ENCODE results near the gene KCNN4.
"Not testable (repeated sequence)": the region's sequence is repeated elsewhere in the genome, so short reads cannot be mapped to it uniquely, and the experiment has no call there.

KCNN4 gene

DNA sequence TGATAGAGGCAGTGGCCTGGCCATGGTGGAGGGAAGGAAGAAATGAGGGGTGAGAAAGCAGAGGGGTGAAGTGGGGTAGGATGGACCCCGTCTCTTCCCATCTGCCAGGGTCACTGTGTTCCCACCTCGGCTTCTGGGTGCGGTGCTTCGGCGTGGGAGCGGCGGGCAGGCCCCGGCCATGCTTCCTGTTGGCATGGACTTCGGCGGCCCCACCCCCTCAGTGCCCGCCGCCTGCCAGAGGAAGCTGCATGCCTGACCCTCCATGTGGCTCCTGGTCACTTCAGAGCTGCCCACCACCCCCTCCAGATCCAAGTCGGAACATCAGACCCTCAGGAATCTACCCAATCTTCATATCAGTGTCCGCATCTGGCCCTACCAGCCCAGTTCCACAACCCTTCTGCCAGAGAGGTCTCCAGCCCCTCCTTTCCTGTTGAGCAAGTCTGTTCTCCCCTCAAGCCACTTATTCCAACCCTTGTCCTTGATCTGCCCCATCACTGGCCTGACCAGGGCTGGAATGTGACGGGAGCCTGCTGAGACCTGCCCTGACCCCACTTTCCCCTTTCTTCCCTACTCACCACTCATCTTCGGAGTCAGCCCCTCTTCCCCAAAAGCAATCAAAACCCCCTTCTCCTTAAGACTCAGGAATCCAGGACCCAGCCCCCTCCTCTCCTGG, 1.5 kb downstream of the KCNN4 start:
- TF ChIP-seq, protein P1, sequence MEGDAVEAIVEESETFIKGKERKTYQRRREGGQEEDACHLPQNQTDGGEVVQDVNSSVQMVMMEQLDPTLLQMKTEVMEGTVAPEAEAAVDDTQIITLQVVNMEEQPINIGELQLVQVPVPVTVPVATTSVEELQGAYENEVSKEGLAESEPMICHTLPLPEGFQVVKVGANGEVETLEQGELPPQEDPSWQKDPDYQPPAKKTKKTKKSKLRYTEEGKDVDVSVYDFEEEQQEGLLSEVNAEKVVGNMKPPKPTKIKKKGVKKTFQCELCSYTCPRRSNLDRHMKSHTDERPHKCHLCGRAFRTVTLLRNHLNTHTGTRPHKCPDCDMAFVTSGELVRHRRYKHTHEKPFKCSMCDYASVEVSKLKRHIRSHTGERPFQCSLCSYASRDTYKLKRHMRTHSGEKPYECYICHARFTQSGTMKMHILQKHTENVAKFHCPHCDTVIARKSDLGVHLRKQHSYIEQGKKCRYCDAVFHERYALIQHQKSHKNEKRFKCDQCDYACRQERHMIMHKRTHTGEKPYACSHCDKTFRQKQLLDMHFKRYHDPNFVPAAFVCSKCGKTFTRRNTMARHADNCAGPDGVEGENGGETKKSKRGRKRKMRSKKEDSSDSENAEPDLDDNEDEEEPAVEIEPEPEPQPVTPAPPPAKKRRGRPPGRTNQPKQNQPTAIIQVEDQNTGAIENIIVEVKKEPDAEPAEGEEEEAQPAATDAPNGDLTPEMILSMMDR (IDR thresholded peaks at IDR 0.05), result no peak
- Histone ChIP-seq H3K36me3 (no peaks in the 10 kb centered on the region), H3K9me3 (no peaks in the 10 kb centered on the region), H3K4me1 (peaks cover 5 to 34% (median 12%) of the 10 kb centered on the region in 4 donors), H3K27ac (peak overlapping the region; percentile 18 to 47), H3K4me3 (peak overlapping the region in 1 of 2 donors; percentile 22), H3K27me3 (peaks cover 0 to 54% of the 10 kb centered on the region in 2 donors)
- DNase-seq, result peak in 1 of 2 donors; percentile 72
- intact Hi-C loops (cut with DNase I; ENCODE audit: low total_unique reads), result no loop called here

DNA sequence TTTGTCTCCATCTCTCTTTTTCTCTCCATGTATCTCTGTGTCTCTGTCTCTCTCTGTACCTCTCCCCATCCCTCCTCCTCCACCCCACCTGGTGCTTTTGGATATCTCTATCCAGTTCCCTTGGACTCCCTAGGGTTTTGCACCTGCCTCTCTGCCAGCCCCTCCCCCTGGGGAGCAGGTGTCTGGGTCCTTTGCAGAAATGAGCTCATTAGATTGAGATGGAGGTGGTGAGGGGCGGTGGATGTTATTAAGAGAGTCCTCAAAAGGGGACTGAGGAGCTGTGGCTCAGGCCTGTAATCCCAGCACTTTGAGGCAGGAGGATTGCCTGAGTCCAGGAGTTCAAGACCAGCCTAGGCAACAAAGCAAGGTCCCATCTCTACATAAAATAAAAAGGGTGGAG, 2.1 kb downstream of the KCNN4 start:
- intact Hi-C loops (cut with DNase I; ENCODE audit: low total_unique reads), result no loop called here
- TF ChIP-seq, protein P1 (IDR thresholded peaks at IDR 0.05), result no peak
- H3K9me3 ChIP-seq, result no peaks in the 10 kb centered on the region
- DNase-seq, result no peak
- H3K4me1 ChIP-seq, result peaks cover 5 to 38% (median 15%) of the 10 kb centered on the region in 4 donors
- peak overlapping the region in 1 of 2 donors; percentile 18 for H3K27ac ChIP-seq
- no peak overlapping the region for H3K4me3 ChIP-seq
- no peaks in the 10 kb centered on the region for H3K36me3 ChIP-seq
- H3K27me3 ChIP-seq, result peaks cover 0 to 57% of the 10 kb centered on the region in 2 donors

DNA sequence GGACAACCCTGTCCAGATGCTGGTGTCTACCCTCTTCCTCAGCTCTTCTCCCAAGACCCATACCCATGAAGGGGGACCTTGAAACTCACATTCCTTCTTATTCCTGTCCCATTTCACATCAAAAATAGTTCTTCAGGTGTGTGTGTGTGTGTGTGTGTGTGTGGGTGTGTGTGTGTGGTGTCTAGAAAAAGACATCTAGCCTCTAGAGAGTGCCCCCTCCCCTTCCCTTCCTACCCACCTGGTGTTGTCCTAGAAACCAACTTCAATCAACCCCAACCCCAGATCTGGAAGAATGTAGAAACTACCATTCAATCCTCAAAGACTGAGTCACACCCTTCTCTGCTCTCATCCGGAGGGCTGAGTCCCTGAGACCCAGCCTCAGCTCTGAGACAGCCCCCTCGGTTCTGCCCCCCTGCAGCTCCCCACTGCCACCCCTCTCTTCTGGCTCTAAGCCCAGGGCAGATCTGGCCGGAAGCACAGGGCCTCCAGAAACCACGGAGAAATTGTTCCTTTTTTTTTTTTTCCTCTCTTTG, 3.5 kb downstream of the KCNN4 start:
- peaks cover 0 to 47% of the 10 kb centered on the region in 2 donors for H3K27me3 ChIP-seq
- intact Hi-C loops (cut with DNase I; ENCODE audit: low total_unique reads), result no loop called here
- TF ChIP-seq, protein P1 (IDR thresholded peaks at IDR 0.05), result no peak
- no peaks in the 10 kb centered on the region for H3K9me3 ChIP-seq
- H3K27ac ChIP-seq, result no peak overlapping the region
- peaks cover 0 to 3% (median 0%) of the 10 kb centered on the region in 3 donors for H3K36me3 ChIP-seq
- no peak for DNase-seq
- peaks cover 5 to 32% (median 15%) of the 10 kb centered on the region in 4 donors for H3K4me1 ChIP-seq
- H3K4me3 ChIP-seq, result no peak overlapping the region

DNA sequence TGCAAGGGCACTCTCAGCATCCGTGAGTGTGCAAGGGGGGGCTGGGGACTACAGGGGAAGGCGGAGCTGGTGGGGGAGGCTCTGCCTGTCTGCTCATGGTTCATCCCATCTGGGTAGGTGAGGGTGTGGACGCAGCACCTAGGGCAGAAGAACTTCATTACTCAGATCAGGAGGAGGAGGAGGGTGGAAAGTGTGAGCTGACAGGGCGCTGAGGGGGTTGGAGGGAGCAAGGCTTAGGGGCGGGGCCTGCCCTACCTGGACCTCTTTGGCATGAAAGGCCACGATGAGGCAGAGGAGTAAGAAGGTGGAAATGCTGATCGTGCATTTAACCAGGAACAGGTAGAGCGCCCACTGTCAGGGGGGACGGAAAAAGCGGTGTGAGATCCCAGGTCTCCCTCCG, 4.5 kb downstream of the KCNN4 start:
- no peak for DNase-seq
- intact Hi-C loops (cut with DNase I; ENCODE audit: low total_unique reads), result no loop called here
- Histone ChIP-seq H3K27me3 (peaks cover 0 to 45% of the 10 kb centered on the region in 2 donors), H3K36me3 (peaks cover 0 to 12% (median 0%) of the 10 kb centered on the region in 3 donors), H3K9me3 (no peaks in the 10 kb centered on the region), H3K4me1 (peaks cover 5 to 32% (median 15%) of the 10 kb centered on the region in 4 donors), H3K4me3 (no peak overlapping the region), H3K27ac (no peak overlapping the region)
- TF ChIP-seq, protein P1 (IDR thresholded peaks at IDR 0.05), result no peak

DNA sequence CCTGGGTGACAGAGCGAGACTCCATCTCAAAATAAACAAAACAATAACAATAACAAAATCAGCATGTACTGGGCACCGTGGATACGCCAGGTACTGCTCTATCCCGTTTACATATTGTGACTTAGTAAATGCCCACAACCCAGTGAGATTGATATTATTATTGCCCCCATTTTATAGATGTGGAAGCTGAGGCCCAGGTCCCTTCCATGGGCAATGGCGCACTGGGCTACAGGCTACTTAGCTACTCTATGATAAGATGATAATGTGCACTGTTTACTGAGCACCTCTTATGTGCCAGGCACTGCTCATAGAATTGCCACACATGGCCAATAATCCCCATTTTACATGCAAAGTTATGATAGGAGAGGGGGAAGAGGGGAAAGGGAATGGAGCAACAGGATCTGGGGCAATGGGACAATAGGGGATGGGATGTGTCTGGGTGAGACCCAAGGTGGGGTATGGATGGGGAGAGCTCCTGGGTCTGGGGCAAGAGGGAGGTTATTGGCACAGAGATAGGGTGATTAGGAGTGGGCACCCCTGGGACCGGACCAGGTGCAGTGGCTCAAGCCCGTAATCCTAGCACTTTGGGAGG, 5.4 kb downstream of the KCNN4 start:
- H3K4me1 ChIP-seq, result peaks cover 5 to 25% (median 15%) of the 10 kb centered on the region in 4 donors
- H3K27ac ChIP-seq, result no peak overlapping the region
- intact Hi-C loops (cut with DNase I; ENCODE audit: low total_unique reads), result no loop called here
- peaks cover 0 to 16% (median 0%) of the 10 kb centered on the region in 3 donors for H3K36me3 ChIP-seq
- TF ChIP-seq, protein P1 (IDR thresholded peaks at IDR 0.05), result no peak
- no peak overlapping the region for H3K4me3 ChIP-seq
- no peaks in the 10 kb centered on the region for H3K9me3 ChIP-seq
- peaks cover 0 to 36% of the 10 kb centered on the region in 2 donors for H3K27me3 ChIP-seq
- no peak for DNase-seq

DNA sequence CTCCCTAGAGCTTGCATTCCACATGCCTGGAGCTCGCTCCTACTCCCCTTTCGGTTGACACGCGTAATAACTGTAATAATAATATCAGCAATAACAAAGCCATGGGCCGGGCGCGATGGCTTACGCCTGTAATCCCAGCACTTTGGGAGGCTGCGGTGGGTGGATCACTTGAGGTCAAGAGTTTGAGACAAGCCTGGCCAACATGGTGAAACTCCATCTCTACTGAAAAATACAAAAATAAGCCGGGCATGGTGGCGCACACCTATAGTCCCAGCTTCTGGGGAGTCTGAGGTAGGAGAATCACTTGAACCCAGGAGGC, 5.9 kb downstream of the KCNN4 start:
- H3K9me3 ChIP-seq; intact Hi-C loops (cut with DNase I; ENCODE audit: low total_unique reads); DNase-seq; H3K4me3 ChIP-seq; H3K27ac ChIP-seq: not testable (repeated sequence)
- Histone ChIP-seq H3K4me1 (peaks cover 5 to 22% (median 15%) of the 10 kb centered on the region in 4 donors), H3K36me3 (peaks cover 0 to 19% (median 0%) of the 10 kb centered on the region in 3 donors), H3K27me3 (peaks cover 0 to 36% of the 10 kb centered on the region in 2 donors)

All from tibial artery (tissue), 4 donors.